ENCODE measurements around the gene CACUL1. TPM values are rescaled to one million over a fixed set of nuclear protein-coding genes. Genes with fewer than 3 reads are reported as not detected.

Gene CACUL1
- total RNA-seq, 1 experiment from 2014 or later, result 67.5 TPM

DNA sequence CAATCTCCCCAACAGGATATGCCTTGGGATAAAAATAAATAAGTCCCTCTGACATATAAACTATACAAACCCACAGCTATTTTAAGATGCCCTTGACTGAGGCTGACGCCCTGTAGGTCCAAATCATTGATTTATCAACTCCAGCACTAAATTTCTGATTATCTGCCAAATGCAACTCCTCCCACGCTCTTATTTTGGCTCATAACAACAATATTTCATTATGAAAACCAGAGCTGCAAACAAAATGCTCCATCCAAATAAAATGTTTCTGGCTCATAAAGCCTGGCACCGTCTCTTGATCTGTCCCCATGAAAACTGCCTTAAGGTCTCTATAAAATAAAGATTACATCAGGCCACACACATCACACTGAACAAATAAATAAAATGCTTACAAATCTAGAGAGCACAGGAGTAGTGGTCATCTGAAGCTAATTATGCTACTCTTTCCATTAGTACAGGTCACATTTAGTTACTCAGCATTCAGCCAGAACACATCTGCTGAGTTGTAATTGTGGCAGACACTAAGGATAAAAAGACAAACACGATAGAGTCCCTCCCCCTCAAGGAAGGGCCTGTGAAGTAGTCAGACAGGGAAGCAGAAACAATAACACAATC, 28.8 kb downstream of the CACUL1 start:
- no peaks in the 10 kb centered on the region for H3K36me3 ChIP-seq (ENCODE audit: control insufficient read depth in 1 of 2, insufficient read depth in 2 of 2, low read length in 2 of 2)
- no TSS peak for BruUV-seq (replicated peaks)
- no peak for DNase-seq (ENCODE audit: low read depth, low spot score)
- H3K4me2 ChIP-seq (ENCODE audit: low read length), result no peak overlapping the region
- no peak overlapping the region for H3K9ac ChIP-seq (ENCODE audit: low read length)
- no peaks in the 10 kb centered on the region for H3K4me1 ChIP-seq (ENCODE audit: control insufficient read depth in 1 of 2, insufficient read depth in 2 of 2, low read length in 2 of 2)
- H3K79me2 ChIP-seq (ENCODE audit: insufficient read depth, low read length), result peaks cover 53% of the 10 kb centered on the region
- ATAC-seq, result no peak
- intact Hi-C loops (cut with micrococcal nuclease), result no loop called here
- H3K27me3 ChIP-seq (ENCODE audit: insufficient read depth, low read length), result no peaks in the 10 kb centered on the region
- H3K9me2 ChIP-seq (ENCODE audit: insufficient read depth), result no peaks in the 10 kb centered on the region
- no peaks in the 10 kb centered on the region for H3K9me3 ChIP-seq (ENCODE audit: control insufficient read depth in 1 of 2, insufficient read depth in 1 of 2, low read depth in 1 of 2, low read length in 2 of 2)
- no peak overlapping the region for H3K27ac ChIP-seq (ENCODE audit: low read depth, low read length)
- H2AFZ ChIP-seq (ENCODE audit: low read depth, low read length, poor library complexity, severe bottlenecking), result no peak overlapping the region
- no peak for TF ChIP-seq POLR2A (IDR thresholded peaks at IDR 0.05; ENCODE audit: borderline replicate concordance, extremely low read depth, insufficient read depth, insufficient read length)
- no peak for TF ChIP-seq EGR1 (IDR thresholded peaks at IDR 0.05; ENCODE audit: low read depth)
- TF ChIP-seq, protein P1, sequence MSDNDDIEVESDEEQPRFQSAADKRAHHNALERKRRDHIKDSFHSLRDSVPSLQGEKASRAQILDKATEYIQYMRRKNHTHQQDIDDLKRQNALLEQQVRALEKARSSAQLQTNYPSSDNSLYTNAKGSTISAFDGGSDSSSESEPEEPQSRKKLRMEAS (IDR thresholded peaks at IDR 0.05), result no peak
- no peak for TF ChIP-seq RAD21 (IDR thresholded peaks at IDR 0.05; ENCODE audit: low read depth)
- TF ChIP-seq TCF7L2 (IDR thresholded peaks at IDR 0.05; ENCODE audit: borderline replicate concordance, extremely low read depth, insufficient read depth, insufficient read length), result no peak
- TF ChIP-seq SIN3A (IDR thresholded peaks at IDR 0.05; ENCODE audit: low read depth), result no peak
- no peak for TF ChIP-seq ZFX (IDR thresholded peaks at IDR 0.05)
- TF ChIP-seq, protein P2, sequence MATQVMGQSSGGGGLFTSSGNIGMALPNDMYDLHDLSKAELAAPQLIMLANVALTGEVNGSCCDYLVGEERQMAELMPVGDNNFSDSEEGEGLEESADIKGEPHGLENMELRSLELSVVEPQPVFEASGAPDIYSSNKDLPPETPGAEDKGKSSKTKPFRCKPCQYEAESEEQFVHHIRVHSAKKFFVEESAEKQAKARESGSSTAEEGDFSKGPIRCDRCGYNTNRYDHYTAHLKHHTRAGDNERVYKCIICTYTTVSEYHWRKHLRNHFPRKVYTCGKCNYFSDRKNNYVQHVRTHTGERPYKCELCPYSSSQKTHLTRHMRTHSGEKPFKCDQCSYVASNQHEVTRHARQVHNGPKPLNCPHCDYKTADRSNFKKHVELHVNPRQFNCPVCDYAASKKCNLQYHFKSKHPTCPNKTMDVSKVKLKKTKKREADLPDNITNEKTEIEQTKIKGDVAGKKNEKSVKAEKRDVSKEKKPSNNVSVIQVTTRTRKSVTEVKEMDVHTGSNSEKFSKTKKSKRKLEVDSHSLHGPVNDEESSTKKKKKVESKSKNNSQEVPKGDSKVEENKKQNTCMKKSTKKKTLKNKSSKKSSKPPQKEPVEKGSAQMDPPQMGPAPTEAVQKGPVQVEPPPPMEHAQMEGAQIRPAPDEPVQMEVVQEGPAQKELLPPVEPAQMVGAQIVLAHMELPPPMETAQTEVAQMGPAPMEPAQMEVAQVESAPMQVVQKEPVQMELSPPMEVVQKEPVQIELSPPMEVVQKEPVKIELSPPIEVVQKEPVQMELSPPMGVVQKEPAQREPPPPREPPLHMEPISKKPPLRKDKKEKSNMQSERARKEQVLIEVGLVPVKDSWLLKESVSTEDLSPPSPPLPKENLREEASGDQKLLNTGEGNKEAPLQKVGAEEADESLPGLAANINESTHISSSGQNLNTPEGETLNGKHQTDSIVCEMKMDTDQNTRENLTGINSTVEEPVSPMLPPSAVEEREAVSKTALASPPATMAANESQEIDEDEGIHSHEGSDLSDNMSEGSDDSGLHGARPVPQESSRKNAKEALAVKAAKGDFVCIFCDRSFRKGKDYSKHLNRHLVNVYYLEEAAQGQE (IDR thresholded peaks at IDR 0.05; ENCODE audit: low read depth), result no peak
- TF ChIP-seq, protein P3, sequence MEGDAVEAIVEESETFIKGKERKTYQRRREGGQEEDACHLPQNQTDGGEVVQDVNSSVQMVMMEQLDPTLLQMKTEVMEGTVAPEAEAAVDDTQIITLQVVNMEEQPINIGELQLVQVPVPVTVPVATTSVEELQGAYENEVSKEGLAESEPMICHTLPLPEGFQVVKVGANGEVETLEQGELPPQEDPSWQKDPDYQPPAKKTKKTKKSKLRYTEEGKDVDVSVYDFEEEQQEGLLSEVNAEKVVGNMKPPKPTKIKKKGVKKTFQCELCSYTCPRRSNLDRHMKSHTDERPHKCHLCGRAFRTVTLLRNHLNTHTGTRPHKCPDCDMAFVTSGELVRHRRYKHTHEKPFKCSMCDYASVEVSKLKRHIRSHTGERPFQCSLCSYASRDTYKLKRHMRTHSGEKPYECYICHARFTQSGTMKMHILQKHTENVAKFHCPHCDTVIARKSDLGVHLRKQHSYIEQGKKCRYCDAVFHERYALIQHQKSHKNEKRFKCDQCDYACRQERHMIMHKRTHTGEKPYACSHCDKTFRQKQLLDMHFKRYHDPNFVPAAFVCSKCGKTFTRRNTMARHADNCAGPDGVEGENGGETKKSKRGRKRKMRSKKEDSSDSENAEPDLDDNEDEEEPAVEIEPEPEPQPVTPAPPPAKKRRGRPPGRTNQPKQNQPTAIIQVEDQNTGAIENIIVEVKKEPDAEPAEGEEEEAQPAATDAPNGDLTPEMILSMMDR (IDR thresholded peaks at IDR 0.05 in 2 of 3, conservative IDR thresholded peaks at IDR 0.05 in 1 of 3; ENCODE audit: borderline replicate concordance in 1 of 3, insufficient read depth in 1 of 3, low read depth in 2 of 3, low read length in 2 of 3), result no peak
- no peak for TF ChIP-seq JUND (IDR thresholded peaks at IDR 0.05)
- no peak for TF ChIP-seq SRF (IDR thresholded peaks at IDR 0.05; ENCODE audit: low read depth)
- TF ChIP-seq ZNF274 (IDR thresholded peaks at IDR 0.05; ENCODE audit: low read depth, low read length), result no peak
- TF ChIP-seq, protein P4, sequence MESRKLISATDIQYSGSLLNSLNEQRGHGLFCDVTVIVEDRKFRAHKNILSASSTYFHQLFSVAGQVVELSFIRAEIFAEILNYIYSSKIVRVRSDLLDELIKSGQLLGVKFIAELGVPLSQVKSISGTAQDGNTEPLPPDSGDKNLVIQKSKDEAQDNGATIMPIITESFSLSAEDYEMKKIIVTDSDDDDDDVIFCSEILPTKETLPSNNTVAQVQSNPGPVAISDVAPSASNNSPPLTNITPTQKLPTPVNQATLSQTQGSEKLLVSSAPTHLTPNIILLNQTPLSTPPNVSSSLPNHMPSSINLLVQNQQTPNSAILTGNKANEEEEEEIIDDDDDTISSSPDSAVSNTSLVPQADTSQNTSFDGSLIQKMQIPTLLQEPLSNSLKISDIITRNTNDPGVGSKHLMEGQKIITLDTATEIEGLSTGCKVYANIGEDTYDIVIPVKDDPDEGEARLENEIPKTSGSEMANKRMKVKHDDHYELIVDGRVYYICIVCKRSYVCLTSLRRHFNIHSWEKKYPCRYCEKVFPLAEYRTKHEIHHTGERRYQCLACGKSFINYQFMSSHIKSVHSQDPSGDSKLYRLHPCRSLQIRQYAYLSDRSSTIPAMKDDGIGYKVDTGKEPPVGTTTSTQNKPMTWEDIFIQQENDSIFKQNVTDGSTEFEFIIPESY (IDR thresholded peaks at IDR 0.05; ENCODE audit: extremely low read depth, insufficient replicate concordance, low read length), result no peak
- no peak for TF ChIP-seq FOSL1 (IDR thresholded peaks at IDR 0.05; ENCODE audit: low read depth)
- TF ChIP-seq, protein P5, sequence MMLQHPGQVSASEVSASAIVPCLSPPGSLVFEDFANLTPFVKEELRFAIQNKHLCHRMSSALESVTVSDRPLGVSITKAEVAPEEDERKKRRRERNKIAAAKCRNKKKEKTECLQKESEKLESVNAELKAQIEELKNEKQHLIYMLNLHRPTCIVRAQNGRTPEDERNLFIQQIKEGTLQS (IDR thresholded peaks at IDR 0.05), result no peak
- no peak for TF ChIP-seq POLR2AphosphoS5 (IDR thresholded peaks at IDR 0.05; ENCODE audit: low read depth, low read length)
- no peak for TF ChIP-seq SP1 (IDR thresholded peaks at IDR 0.05; ENCODE audit: low read depth)
- no peak for TF ChIP-seq ELF1 (IDR thresholded peaks at IDR 0.05; ENCODE audit: borderline replicate concordance, low read depth)
- ChIA-PET RAD21 (ENCODE audit: low non-redundant PET in 1 of 2, low total read pairs in 2 of 2, uncharacterized antibody in 2 of 2, unreplicated experiment in 2 of 2) (no interaction called here), POLR2A (no interaction called here), CTCF (interaction anchor here (1.7 kb wide), 1 partner anchor 9 kb away, joined by 4 read pairs; no protein-coding TSS in a partner anchor)
- peaks cover 8% of the 10 kb centered on the region; the same call in 1 of the 2 replicates for H4K20me1 ChIP-seq (ENCODE audit: insufficient read depth)
- H3K4me3 ChIP-seq (replicated peaks in 1 of 2; ENCODE audit: low read depth in 1 of 2, low read length in 2 of 2), result no peak overlapping the region

All from HCT116 (cell line).